ENCODE measurements around the gene SH3GLB1. TPM values are rescaled to one million over a fixed set of nuclear protein-coding genes. Genes with fewer than 3 reads are reported as not detected.

SH3GLB1 gene
- total and polyA plus RNA-seq, 2 of the 13 experiments (the other 11 are each of a cell fraction or from before 2014, with no cell fraction given) = 26.0 to 41.5 TPM

DNA sequence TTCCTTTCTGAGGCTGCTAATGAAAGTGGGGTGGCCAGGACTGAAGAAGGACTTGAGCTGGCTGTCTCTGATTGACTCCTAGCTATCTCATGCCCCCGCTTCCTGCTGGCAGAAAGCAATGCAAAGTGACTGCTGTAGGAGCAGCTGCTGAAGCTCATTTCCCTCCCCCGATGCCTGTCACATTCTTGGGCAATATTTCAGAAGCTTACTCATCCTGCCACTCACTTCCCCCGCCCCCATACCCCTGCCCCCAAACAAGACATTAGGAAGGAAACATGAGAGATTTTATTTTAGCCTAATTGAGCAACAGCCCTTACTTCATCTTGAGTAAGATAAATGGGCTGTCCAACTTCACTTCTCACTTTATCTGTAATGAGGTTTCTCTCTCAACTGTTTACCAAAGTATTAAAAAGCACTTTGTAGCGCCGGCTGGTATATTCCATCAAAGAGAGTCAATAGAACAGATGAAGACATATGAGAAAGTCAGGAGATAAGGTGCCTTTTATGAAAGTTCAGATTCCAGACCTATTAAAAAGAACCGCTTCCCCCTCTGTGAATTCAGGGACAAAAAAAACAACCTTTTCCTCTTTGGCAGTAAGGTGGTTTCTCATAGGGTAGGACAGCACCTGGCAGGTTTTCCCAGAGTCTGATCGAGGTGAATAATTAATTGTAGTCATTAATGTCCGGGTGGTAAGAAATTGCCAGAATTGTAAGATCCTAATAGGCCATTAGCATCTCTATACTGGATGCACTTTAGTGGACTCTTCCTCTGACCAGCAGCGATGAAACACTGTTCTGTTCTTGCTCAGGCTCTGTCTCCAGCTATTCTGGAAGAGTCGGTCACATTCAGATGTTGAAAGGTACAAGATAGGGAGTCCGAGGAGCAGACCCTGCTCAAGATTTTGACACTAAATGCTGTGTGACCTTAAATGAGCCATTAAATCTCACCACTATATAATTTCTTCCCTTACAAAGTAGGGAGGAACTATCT is 70.2 kb downstream of the SH3GLB1 start (continued):
- no peak for TF ChIP-seq ELF4 (CRISPR knock-in tag; IDR thresholded peaks at IDR 0.05; ENCODE audit: borderline replicate concordance)
- TF ChIP-seq ZNF850 (CRISPR knock-in tag; conservative IDR thresholded peaks at IDR 0.05) = no peak
- TF ChIP-seq ZNF276 (CRISPR knock-in tag; IDR thresholded peaks at IDR 0.05; ENCODE audit: low read depth) = 0 out of 2 replicates have a peak, but pooled peaks have one; percentile 37
- TF ChIP-seq NR2C2 (CRISPR knock-in tag; IDR thresholded peaks at IDR 0.05; ENCODE audit: borderline replicate concordance) = no peak
- peak; percentile 86 for TF ChIP-seq NR2F2 (IDR thresholded peaks at IDR 0.05; ENCODE audit: borderline replicate concordance, low read depth)
- TF ChIP-seq DR1 (CRISPR knock-in tag; IDR thresholded peaks at IDR 0.05) = no peak
- TF ChIP-seq, protein P1, sequence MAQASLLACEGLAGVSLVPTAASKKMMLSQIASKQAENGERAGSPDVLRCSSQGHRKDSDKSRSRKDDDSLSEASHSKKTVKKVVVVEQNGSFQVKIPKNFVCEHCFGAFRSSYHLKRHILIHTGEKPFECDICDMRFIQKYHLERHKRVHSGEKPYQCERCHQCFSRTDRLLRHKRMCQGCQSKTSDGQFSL (CRISPR knock-in tag; IDR thresholded peaks at IDR 0.05) = no peak
- TF ChIP-seq ZNF773 (CRISPR knock-in tag; IDR thresholded peaks at IDR 0.05; ENCODE audit: borderline replicate concordance) = no peak
- TF ChIP-seq, protein P2, sequence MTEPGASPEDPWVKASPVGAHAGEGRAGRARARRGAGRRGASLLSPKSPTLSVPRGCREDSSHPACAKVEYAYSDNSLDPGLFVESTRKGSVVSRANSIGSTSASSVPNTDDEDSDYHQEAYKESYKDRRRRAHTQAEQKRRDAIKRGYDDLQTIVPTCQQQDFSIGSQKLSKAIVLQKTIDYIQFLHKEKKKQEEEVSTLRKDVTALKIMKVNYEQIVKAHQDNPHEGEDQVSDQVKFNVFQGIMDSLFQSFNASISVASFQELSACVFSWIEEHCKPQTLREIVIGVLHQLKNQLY (CRISPR knock-in tag; IDR thresholded peaks at IDR 0.05) = no peak
- TF ChIP-seq, protein P3, sequence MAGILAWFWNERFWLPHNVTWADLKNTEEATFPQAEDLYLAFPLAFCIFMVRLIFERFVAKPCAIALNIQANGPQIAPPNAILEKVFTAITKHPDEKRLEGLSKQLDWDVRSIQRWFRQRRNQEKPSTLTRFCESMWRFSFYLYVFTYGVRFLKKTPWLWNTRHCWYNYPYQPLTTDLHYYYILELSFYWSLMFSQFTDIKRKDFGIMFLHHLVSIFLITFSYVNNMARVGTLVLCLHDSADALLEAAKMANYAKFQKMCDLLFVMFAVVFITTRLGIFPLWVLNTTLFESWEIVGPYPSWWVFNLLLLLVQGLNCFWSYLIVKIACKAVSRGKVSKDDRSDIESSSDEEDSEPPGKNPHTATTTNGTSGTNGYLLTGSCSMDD (CRISPR knock-in tag; IDR thresholded peaks at IDR 0.05) = no peak
- no peak for TF ChIP-seq ZSCAN30 (CRISPR knock-in tag; IDR thresholded peaks at IDR 0.05)
- peak; percentile 92 for TF ChIP-seq CEBPG (CRISPR knock-in tag; IDR thresholded peaks at IDR 0.05)
- no peak for TF ChIP-seq IRF1 (CRISPR knock-in tag; IDR thresholded peaks at IDR 0.05; ENCODE audit: low read depth)
- no peak for TF ChIP-seq GMEB1 (CRISPR knock-in tag; IDR thresholded peaks at IDR 0.05; ENCODE audit: borderline replicate concordance)
- TF ChIP-seq ZNF333 (CRISPR knock-in tag; IDR thresholded peaks at IDR 0.05; ENCODE audit: borderline replicate concordance) = no peak
- TF ChIP-seq, protein P4, sequence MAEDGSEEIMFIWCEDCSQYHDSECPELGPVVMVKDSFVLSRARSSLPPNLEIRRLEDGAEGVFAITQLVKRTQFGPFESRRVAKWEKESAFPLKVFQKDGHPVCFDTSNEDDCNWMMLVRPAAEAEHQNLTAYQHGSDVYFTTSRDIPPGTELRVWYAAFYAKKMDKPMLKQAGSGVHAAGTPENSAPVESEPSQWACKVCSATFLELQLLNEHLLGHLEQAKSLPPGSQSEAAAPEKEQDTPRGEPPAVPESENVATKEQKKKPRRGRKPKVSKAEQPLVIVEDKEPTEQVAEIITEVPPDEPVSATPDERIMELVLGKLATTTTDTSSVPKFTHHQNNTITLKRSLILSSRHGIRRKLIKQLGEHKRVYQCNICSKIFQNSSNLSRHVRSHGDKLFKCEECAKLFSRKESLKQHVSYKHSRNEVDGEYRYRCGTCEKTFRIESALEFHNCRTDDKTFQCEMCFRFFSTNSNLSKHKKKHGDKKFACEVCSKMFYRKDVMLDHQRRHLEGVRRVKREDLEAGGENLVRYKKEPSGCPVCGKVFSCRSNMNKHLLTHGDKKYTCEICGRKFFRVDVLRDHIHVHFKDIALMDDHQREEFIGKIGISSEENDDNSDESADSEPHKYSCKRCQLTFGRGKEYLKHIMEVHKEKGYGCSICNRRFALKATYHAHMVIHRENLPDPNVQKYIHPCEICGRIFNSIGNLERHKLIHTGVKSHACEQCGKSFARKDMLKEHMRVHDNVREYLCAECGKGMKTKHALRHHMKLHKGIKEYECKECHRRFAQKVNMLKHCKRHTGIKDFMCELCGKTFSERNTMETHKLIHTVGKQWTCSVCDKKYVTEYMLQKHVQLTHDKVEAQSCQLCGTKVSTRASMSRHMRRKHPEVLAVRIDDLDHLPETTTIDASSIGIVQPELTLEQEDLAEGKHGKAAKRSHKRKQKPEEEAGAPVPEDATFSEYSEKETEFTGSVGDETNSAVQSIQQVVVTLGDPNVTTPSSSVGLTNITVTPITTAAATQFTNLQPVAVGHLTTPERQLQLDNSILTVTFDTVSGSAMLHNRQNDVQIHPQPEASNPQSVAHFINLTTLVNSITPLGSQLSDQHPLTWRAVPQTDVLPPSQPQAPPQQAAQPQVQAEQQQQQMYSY (CRISPR knock-in tag; IDR thresholded peaks at IDR 0.05) = no peak
- TF ChIP-seq ZNF547 (CRISPR knock-in tag; IDR thresholded peaks at IDR 0.05) = no peak
- TF ChIP-seq KLF6 (CRISPR knock-in tag; IDR thresholded peaks at IDR 0.05) = no peak; the same call in 1 of the 2 replicates
